GM10266 (cell line): ENCODE measurements around the gene PSD4.

Experiments
- DNase-seq: peaks from one replicate; pipeline ENCODE4 v3.0.0; 2012; ENCODE audit errors: extremely low spot score
- TF ChIP-seq, protein P1 (sequence below): IDR thresholded peaks from 2 replicates; pipeline ENCODE4 v1.5.1; 2012; ENCODE audit warnings: mild to moderate bottlenecking, low read depth; ENCODE audit not compliant: control insufficient read depth, insufficient read depth; ENCODE audit errors: missing control alignments

The PSD4 gene

DNA sequence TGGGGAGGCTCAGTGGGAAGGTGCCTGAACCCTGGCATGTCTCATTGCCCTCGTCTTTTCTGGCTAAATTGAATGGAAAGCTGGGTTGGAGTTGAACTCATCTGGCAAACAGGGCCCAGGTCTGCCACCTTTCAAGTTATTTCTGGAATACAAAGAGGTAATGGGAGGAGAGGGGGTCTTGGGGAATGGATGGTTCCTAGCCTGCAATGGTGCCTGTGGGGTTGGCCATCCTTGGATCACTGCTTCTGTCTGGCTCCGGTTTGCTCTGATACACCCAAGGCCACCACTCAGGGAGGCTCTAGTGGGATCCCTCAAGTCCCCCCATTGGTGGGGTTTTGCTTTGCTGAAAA, 45.3 kb downstream of the PSD4 start:
- DNase-seq: no peak
- TF ChIP-seq, protein P1, sequence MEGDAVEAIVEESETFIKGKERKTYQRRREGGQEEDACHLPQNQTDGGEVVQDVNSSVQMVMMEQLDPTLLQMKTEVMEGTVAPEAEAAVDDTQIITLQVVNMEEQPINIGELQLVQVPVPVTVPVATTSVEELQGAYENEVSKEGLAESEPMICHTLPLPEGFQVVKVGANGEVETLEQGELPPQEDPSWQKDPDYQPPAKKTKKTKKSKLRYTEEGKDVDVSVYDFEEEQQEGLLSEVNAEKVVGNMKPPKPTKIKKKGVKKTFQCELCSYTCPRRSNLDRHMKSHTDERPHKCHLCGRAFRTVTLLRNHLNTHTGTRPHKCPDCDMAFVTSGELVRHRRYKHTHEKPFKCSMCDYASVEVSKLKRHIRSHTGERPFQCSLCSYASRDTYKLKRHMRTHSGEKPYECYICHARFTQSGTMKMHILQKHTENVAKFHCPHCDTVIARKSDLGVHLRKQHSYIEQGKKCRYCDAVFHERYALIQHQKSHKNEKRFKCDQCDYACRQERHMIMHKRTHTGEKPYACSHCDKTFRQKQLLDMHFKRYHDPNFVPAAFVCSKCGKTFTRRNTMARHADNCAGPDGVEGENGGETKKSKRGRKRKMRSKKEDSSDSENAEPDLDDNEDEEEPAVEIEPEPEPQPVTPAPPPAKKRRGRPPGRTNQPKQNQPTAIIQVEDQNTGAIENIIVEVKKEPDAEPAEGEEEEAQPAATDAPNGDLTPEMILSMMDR: no peak

DNA sequence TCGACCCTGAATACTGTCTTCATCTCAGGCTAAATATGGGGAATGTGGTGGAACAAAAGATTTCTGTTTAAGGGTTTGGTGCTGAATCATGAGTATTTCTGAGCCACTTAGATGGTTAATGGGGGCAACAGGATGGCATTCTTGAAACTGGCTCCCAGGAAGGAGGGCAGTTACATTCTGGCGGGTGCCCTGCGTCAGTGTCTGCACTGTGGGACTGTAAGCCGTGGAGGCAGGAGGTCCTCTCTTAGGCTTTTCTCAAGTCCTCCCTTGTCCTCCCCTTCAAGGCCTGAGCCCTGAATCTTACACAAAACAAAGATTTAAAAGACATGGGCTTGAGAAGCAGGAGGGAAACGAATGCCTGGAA, 45.7 kb downstream of the PSD4 start:
- TF ChIP-seq, protein P1: no peak
- DNase-seq: no peak

DNA sequence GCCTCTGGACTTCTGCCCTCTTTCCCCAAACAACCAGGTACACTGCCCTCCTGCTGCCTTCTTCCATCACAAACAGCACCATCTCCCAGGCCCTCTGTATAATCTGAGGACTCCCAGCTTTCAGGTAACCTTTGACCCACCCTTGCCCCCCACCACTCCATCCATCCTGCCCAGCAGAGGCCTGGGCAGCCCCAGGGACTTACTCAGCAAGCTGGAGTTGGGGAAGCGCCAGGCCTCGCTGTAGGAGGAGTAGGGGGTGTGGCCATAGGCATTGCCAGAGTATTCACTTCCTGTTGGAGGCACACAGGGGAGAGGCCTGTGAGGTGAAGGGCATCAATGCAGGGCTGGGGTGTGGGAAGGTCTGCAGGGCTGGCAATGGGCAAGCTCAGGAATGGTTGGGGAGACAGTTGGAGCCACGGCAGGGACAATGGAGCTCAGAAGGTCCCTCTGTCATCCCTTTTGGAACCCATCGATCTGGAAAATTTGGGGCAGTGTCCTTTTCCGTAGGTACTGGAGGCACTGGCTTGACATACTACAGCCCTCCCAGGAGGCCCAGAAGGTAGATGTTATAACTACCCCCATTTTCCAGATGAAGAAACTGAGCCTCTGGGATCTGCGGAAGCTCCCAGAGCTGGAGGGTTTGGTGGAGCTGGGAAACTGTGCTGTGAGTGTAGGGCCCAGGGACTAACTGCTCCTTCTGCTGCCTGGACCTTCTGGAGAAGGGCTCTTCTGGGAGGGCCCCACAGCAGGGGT, 46.3 kb downstream of the PSD4 start:
- DNase-seq: no peak
- TF ChIP-seq, protein P1: no peak

DNA sequence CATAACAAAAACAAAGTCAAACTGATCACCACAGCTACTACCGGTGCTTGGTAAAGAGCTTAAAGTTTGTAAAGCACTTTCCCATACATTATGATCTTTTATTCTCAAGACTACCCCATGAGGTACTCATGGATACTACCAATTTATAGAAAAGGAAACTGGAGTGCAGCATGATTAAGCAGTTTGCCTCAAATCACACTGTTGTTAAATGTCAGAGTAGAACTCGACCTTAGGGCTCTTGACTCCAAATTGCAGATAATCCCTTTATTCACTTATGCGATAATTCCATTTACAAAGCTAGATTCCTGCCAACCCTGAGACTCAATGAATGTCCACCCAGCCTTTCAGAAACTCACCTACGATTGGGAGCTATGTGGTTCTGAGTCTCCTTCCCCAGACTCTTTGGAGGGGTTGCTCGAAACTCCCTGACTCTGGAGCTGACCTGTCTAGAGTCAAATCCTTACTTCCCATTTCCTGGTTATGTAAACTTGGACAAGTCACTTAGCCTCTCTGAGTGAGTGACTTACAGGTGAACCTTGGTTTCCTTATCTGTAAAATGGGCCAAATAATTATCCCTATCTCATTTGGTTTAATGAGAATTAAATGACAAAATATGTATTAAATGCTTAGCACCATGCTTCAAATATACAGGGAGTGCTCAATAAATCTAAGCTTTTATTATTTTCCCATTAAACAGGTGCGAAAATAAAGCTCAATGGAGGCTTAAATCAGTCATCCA, 47.4 kb downstream of the PSD4 start:
- DNase-seq: no peak
- TF ChIP-seq, protein P1: no peak

DNA sequence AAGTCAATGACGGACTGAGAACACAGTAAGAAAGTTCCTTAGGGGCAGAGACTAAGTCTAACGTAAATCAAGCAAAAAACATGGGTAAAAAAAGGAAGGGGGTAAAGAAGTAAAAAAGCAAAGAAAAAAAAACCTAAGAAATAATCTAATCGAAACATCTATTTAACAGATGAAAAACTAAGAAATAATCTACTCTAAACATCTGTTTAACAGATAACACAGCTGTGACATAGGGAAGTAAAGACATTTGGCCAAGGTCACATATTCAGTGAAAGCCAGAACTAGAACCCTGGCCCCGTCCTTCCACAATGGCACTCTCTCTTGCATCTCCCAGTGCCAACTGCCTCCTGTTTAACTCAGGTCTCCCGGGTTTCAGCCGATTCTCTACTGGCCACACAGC, 48.1 kb downstream of the PSD4 start:
- DNase-seq: no peak
- TF ChIP-seq, protein P1: no peak

DNA sequence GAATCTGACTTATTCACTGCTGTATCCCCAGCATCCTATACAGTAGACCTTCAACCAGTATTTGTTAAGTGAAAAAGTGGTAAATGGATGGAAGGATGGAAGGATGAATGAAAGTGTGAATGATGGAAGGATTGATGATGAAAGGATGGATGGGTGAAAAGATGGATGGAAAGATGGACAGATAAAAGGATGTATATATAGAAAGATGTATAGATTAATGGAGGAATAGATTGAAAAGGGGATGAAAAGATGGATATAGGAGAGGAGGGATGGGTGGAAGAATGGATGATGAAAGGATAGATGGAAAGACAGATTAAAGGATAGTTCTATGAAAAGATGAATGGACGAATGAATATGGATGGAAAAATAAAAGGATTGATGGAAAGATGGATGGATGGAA, 50.0 kb downstream of the PSD4 start:
- TF ChIP-seq, protein P1: no peak
- no peak for DNase-seq

DNA sequence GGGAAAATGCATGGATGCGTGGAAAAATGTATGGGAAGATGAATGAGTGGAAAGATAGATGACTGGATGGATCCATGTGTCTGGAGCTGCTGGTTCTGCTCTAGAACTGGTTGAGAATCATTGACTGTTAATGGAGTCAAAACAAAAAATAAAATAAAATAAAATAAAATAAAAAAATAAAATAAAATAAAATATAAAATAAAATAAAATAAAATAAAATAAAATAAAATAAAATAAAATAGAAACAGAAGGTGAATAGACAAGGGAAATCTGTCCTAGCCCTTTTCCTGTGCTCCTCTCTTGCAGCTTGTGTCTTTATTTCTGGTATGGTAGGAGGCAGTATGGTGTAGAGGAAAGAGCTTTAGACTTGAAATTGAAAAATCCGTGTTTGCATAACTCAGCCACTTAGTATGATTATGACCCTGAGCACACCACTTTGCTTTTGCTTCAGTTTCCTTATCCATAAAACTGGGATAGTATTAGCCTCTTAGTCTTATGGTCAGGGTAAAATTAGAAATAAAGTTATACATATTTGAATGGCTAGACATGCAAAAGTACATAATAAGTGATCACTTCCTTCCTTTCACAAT, 51.0 kb downstream of the PSD4 start:
- TF ChIP-seq, protein P1: no peak

More for the DNA sequence above, 51.0 kb downstream of the PSD4 start:
- DNase-seq: no peak
